ENCODE measurements around the gene DCUN1D1.

DCUN1D1 gene

DNA sequence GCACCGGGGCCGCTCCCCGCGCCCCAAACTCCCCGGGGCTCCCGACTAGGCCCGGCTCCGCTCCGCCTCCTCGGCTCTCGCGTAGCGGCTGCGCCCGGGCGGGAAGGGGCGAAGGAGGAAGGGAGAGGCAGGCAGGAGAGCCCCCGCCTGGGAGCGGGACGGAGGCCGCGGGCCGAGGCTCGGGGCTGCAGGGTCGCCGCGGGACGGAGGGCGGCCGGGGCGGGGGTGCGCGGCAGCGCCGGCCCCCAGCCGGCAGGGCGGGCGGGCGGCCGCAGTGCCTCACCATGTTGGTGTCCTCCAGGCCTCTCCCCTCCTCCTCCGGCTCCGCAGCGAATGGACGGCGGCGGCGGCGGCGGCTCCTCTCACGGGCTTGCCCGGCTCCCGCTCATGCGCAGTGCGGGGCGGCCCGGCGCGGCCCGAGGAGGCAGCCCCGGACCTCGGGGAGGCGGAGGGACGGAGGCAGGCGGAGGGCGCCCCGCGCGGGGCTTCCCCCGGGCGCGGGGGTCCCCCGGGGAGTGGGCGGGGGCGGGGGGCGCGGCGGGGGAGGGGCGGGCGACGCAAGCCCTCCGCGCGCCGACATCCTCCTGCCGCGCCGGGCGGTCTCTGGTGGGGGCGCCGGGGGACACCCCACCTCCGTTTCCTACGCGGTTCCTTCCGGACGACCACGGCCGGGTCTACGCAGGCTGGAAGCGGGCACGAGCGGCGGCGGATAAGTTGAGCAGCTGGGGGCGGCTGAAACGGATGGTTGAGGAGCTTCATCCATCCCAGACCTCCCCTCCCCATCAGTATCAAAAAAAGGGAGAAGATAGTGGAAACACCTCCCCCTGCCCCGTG lies at the start of gene DCUN1D1:
Gene DCUN1D1, minus strand, starts transcription at position 335 of the 834 bp plus-strand sequence. Its CDS starts 49 bp downstream, at position 286.
- TF ChIP-seq, protein P1, sequence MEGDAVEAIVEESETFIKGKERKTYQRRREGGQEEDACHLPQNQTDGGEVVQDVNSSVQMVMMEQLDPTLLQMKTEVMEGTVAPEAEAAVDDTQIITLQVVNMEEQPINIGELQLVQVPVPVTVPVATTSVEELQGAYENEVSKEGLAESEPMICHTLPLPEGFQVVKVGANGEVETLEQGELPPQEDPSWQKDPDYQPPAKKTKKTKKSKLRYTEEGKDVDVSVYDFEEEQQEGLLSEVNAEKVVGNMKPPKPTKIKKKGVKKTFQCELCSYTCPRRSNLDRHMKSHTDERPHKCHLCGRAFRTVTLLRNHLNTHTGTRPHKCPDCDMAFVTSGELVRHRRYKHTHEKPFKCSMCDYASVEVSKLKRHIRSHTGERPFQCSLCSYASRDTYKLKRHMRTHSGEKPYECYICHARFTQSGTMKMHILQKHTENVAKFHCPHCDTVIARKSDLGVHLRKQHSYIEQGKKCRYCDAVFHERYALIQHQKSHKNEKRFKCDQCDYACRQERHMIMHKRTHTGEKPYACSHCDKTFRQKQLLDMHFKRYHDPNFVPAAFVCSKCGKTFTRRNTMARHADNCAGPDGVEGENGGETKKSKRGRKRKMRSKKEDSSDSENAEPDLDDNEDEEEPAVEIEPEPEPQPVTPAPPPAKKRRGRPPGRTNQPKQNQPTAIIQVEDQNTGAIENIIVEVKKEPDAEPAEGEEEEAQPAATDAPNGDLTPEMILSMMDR (conservative IDR thresholded peaks at IDR 0.05): no peak
- TF ChIP-seq ZFX (IDR thresholded peaks at IDR 0.05): peak; percentile 99

DNA sequence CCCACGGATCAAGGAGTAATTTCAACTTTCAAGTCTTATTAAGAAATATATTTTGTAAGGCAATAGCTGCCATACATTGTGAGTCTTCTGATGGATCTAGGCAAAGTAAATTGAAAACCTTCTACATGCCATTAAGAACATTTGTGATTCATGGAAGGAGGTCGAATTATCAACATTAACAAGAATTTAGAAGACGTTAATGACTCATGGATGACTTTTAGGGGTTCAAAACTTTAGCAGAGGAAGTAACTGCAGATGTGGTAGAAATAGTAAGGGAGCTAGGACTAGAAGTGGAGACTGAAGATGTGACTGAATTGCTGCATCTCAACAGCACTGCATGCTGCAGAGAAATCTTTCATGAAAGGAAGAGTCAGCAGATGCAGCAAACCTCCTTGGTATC lies 48.1 kb upstream of the DCUN1D1 start:
- TF ChIP-seq, protein P1 (conservative IDR thresholded peaks at IDR 0.05): no peak
- TF ChIP-seq ZFX (IDR thresholded peaks at IDR 0.05): no peak
- H3K27ac ChIP-seq: no peak overlapping the region

More for the DNA sequence above, at the start of gene DCUN1D1:
- H3K27ac ChIP-seq: peak within 1 kb of the TSS; percentile 89

DNA sequence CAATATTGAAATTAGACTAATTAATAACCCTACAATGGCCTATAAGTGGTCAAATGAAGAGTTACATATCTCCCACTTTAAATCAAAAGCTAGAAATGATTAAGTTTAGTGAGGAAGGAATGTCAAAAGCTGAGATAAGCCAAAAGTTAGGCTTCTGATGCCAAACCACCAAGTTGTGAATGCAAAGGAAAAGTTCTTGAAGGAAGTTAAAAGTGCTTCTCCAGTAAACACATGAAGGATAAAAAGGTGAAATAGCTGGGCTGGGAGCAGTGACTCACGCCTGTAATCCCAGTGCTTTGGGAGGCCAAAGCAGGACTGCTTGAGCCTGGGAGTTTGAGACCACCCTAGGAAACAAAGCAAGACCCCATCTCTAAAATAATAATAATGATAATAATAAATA lies 46.9 kb upstream of the DCUN1D1 start:
- TF ChIP-seq, protein P1 (conservative IDR thresholded peaks at IDR 0.05): no peak
- TF ChIP-seq ZFX (IDR thresholded peaks at IDR 0.05): no peak
- no peak overlapping the region for H3K27ac ChIP-seq

DNA sequence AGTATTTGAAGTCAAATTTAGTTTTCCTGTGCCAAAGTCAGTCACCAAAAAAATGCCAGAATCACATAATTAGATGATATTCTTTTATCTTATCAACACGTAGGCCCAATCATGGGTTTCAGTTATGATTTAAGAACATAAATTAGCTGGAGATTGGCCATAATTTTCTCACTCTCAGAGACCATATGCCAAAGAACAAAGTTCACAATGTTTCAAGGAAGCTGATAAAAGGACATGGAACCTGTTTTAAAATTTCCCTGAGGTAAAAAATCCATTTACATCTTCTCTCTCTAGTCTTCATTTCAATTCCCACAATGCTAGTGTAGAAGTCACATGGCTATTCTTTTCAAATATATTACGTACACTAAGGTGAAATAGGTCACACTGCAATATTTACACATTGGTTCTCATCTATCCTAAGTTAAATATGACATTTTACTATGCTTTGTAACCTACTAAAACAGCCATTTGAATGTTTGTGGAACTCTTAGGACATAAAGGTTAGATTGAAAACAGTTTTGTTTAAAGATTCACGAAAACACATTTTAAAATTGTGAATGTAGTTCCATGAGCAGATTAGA lies 42.7 kb upstream of the DCUN1D1 start:
- TF ChIP-seq, protein P1 (conservative IDR thresholded peaks at IDR 0.05): no peak
- TF ChIP-seq ZFX (IDR thresholded peaks at IDR 0.05): no peak
- H3K27ac ChIP-seq: no peak overlapping the region

DNA sequence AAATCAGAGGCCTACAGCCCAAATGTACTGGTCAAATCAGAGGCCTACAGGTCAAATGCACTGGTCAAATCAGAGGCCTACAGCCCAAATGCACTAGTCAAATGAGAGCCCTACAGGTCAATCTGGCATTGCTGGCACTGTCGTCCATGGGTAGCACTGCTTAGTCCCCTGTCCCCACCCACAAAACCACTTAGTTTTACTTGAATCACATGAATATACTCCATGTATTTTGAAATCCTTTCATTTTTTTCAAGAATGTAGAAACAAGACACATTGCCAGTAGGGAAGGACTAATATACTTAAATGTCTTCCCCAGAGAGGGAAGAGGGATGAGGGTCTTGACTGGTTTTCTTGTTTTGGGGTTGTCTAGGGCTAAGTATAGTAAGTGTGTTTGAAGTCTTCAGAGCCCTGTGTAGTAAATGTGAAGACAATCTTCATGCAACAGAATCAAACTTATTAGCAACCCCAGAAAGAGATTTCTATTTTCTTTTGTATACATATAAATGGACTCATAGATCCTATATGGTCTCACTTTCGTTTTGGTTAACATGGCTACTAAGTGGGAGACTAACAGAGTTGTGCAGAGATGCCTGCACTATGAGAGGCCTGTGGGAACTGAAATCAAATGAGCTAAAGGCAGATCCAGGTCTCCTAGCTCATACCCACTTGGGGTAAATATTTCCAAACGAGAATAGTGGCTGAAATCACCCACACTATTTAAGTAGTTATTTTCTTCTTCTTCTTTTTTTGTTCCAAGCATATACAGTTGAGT lies 38.3 kb upstream of the DCUN1D1 start:
- no peak overlapping the region for H3K27ac ChIP-seq
- TF ChIP-seq, protein P1 (conservative IDR thresholded peaks at IDR 0.05): no peak
- no peak for TF ChIP-seq ZFX (IDR thresholded peaks at IDR 0.05)

DNA sequence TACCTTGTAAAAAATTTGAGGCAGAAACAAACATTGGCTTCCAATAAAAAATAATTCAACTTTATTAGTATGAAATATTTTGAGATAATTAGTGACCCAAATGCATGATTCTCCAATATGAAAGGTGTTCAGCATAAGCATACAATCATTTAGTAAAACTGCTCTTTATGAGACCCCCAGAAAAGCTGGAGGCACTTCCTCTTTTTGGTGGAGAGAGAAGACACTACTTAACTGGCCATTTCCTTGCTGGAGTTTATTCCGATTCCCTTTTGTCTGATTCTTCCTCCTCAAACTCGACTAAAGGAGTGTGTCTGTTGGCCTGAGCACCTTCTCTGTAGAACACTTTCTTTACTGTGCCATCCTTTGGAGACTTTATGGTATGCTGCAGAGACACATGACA lies 34.8 kb upstream of the DCUN1D1 start:
- H3K27ac ChIP-seq: no peak overlapping the region
- TF ChIP-seq ZFX (IDR thresholded peaks at IDR 0.05): no peak
- TF ChIP-seq, protein P1 (conservative IDR thresholded peaks at IDR 0.05): no peak

Measured in C4-2B (cell line).